HepG2 (cell line): ENCODE data around the gene SNRPB2. TPM values are rescaled to one million over a fixed set of nuclear protein-coding genes. Genes with fewer than 3 reads are reported as not detected.

Experiments
- NONO ChIP-seq, 2 experiments: fragments of 450-650 bp in 1 of 2; sonication (generic) in 1 of 2; formaldehyde crosslinking in 1 of 2; IDR thresholded peaks in 1 of 2; conservative IDR thresholded peaks in 1 of 2; 2 replicates each; pipeline versions ENCODE4 v1.6.1 to v1.8.0; 2017 to 2022; ENCODE audit warnings: mild to moderate bottlenecking in 1 of 2, missing genetic modification reagents in 1 of 2, moderate library complexity in 1 of 2
- SALL1 ChIP-seq: sonication (generic); formaldehyde crosslinking; IDR thresholded peaks from 2 replicates; pipeline ENCODE4 v1.8.0; 2022; ENCODE audit warnings: mild to moderate bottlenecking, missing genetic modification reagents
- SIN3A ChIP-seq: IDR thresholded peaks from 2 replicates; pipeline ENCODE4 v1.6.1; 2011; ENCODE audit warnings: low read depth, mild to moderate bottlenecking, control low read depth, low read length, borderline replicate concordance
- SMAD3 ChIP-seq: sonication (generic); formaldehyde crosslinking; IDR thresholded peaks from 2 replicates; pipeline ENCODE4 v1.4.0; 2020; ENCODE audit warnings: missing genetic modification reagents
- SNRNP70 ChIP-seq: fragments of 200-400 bp; formaldehyde crosslinking; IDR thresholded peaks from 2 replicates; pipeline ENCODE4 v1.6.1; 2017; ENCODE audit warnings: mild to moderate bottlenecking, low read depth, low read length, moderate library complexity
- SOX13 ChIP-seq, 3 experiments: fragments of 450-650 bp in 1 of 3; sonication (generic) in 1 of 3; formaldehyde crosslinking in 1 of 3; IDR thresholded peaks in 2 of 3; conservative IDR thresholded peaks in 1 of 3; 2 replicates each; pipeline versions ENCODE4 v1.5.0 to v1.6.1; 2016 to 2020; ENCODE audit warnings: antibody characterized with exemption in 1 of 3, mild to moderate bottlenecking in 1 of 3, missing compliant biosample characterization in 1 of 3, missing genetic modification reagents in 1 of 3, moderate library complexity in 1 of 3
- SOX6 ChIP-seq, 2 experiments: fragments of 450-650 bp in 1 of 2; sonication (generic) in 1 of 2; formaldehyde crosslinking in 1 of 2; IDR thresholded peaks; 2 replicates each; pipeline versions ENCODE4 v1.4.0 to v1.6.1; 2017 to 2020; ENCODE audit warnings: antibody characterized with exemption in 1 of 2, mild to moderate bottlenecking in 1 of 2, missing genetic modification reagents in 1 of 2
- SP140L ChIP-seq: sonication (generic); formaldehyde crosslinking; IDR thresholded peaks from 2 replicates; pipeline ENCODE4 v1.4.0; 2020; ENCODE audit warnings: missing genetic modification reagents, borderline replicate concordance
- TBX2 ChIP-seq: sonication (generic); formaldehyde crosslinking; IDR thresholded peaks from 2 replicates; pipeline ENCODE4 v1.5.0; 2020; ENCODE audit warnings: missing genetic modification reagents, mild to moderate bottlenecking, borderline replicate concordance
- THAP11 ChIP-seq: IDR thresholded peaks from 2 replicates; pipeline ENCODE4 v1.6.1; 2016; ENCODE audit warnings: missing biosample characterization, missing genetic modification reagents
- WIZ ChIP-seq: sonication (generic); formaldehyde crosslinking; IDR thresholded peaks from 2 replicates; pipeline ENCODE4 v1.5.1; 2020; ENCODE audit warnings: mild to moderate bottlenecking, missing genetic modification reagents
- YEATS4 ChIP-seq: sonication (generic); formaldehyde crosslinking; IDR thresholded peaks from 2 replicates; pipeline ENCODE4 v1.4.0; 2020; ENCODE audit warnings: missing genetic modification reagents, borderline replicate concordance
- ZNF12 ChIP-seq: sonication (generic); formaldehyde crosslinking; IDR thresholded peaks from 2 replicates; pipeline ENCODE4 v1.5.0; 2020; ENCODE audit warnings: missing genetic modification reagents
- ZNF460 ChIP-seq: sonication (generic); formaldehyde crosslinking; IDR thresholded peaks from 2 replicates; pipeline ENCODE4 v1.5.1; 2020; ENCODE audit warnings: missing genetic modification reagents, mild to moderate bottlenecking, borderline replicate concordance
- ZNF563 ChIP-seq: sonication (generic); formaldehyde crosslinking; IDR thresholded peaks from 2 replicates; pipeline ENCODE4 v1.8.0; 2022; ENCODE audit warnings: mild to moderate bottlenecking, moderate library complexity, missing genetic modification reagents
- ZNF703 ChIP-seq: sonication (generic); formaldehyde crosslinking; IDR thresholded peaks from 2 replicates; pipeline ENCODE4 v1.5.1; 2020; ENCODE audit warnings: missing genetic modification reagents, mild to moderate bottlenecking, moderate library complexity, borderline replicate concordance
- ZNF766 ChIP-seq: sonication (generic); formaldehyde crosslinking; IDR thresholded peaks from 2 replicates; pipeline ENCODE4 v1.5.0; 2020; ENCODE audit warnings: missing genetic modification reagents, borderline replicate concordance
- ZNF850 ChIP-seq: sonication (generic); formaldehyde crosslinking; conservative IDR thresholded peaks from 2 replicates; pipeline ENCODE4 v1.9.0; 2021; ENCODE audit warnings: mild to moderate bottlenecking, missing genetic modification reagents
- polyA plus RNA-seq, 8 experiments: library from polyadenylated mRNA; depleted of rRNA in 3 of 8; stranded (reverse) in 7 of 8; unstranded in 1 of 8; fragments of >200 nt; fragmentation: Illumina TruSeq in 4 of 8; extraction: Trizol in 4 of 8; gene quantifications; 2 replicates each; pipeline versions ENCODE4 v1.2.1 to v1.2.3, GENCODE V29; 2011 to 2016; ENCODE audit warnings: low read depth in 4 of 8, missing spikeins in 1 of 8, mixed read lengths in 1 of 8; ENCODE audit not compliant: insufficient read depth in 1 of 8
- total RNA-seq, 5 experiments: library from RNA; depleted of rRNA; stranded (reverse); fragments of >200 nt; fragmentation: Illumina TruSeq; extraction: Trizol; gene quantifications; 2 replicates each; pipeline ENCODE4 v1.2.3, GENCODE V29; 2016; ENCODE audit warnings: low read depth in 1 of 5
- TF ChIP-seq, protein P1 (sequence below), 2 experiments: fragments of 450-650 bp in 1 of 2; sonication (generic) in 1 of 2; formaldehyde crosslinking in 1 of 2; IDR thresholded peaks; 2 replicates each; pipeline versions ENCODE4 v1.6.1 to v1.8.0; 2016 to 2022; ENCODE audit warnings: antibody characterized with exemption in 1 of 2, mild to moderate bottlenecking in 1 of 2, missing genetic modification reagents in 1 of 2
- TF ChIP-seq, protein P2 (sequence below): IDR thresholded peaks from 2 replicates; pipeline ENCODE4 v1.6.1; 2016; ENCODE audit warnings: low read depth, borderline replicate concordance

Gene SNRPB2
- total and polyA plus RNA-seq, 2 of the 13 experiments (the other 11 are each of a cell fraction or from before 2014, with no cell fraction given) = 107 to 204 TPM

DNA sequence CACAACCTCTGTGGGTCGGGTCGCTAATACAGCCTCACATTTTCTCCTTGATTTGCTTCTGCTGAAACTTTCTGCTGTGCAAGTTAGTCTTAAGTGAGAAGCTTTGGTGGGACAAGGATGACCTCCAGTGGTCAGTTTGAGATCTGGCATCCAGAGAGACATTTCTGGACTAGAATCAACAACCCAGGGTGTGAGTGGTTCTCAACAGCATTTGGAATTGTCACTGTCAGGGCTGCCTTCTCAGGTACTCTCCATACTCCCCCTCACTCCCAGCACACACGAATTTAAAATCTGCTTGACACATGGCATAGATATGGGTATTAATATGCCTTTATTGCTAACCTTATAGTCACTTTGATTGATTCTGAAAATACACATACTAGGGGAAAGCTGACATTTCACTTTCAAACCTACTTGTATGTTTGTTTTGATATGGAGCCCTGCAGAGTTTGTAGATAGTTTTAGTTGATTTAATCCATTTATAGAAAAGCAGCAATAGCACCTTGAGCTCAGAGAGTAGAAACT lies 31.5 kb downstream of the SNRPB2 start (continued):
- TF ChIP-seq SMAD3 (CRISPR knock-in tag) (peak; percentile 67; the same call in 1 of the 2 replicates), ZNF766 (CRISPR knock-in tag) (no peak), YEATS4 (CRISPR knock-in tag) (no peak), ZNF460 (no peak), THAP11 (0 out of 2 replicates have a peak, but pooled peaks have one; percentile 15), NONO (IDR thresholded peaks at IDR 0.05) (no peak), NONO (CRISPR knock-in tag; conservative IDR thresholded peaks at IDR 0.05) (no peak), SIN3A (no peak), SOX6 (IDR thresholded peaks at IDR 0.05) (no peak), SOX6 (CRISPR knock-in tag; IDR thresholded peaks at IDR 0.05) (peak; percentile 25; the same call in 1 of the 2 replicates), SALL1 (CRISPR knock-in tag) (no peak), WIZ (CRISPR knock-in tag) (no peak), SNRNP70 (no peak), ZNF703 (CRISPR knock-in tag) (no peak), SP140L (CRISPR knock-in tag) (no peak), SOX13 (IDR thresholded peaks at IDR 0.05) (no peak), SOX13 (CRISPR knock-in tag; conservative IDR thresholded peaks at IDR 0.05 in 1 of 2, IDR thresholded peaks at IDR 0.05 in 1 of 2) (0 out of 4 replicates have a peak, but pooled peaks of 1 of the 2 experiments have one; percentile 21), ZNF12 (CRISPR knock-in tag) (no peak), ZNF563 (no peak), TBX2 (no peak), ZNF850 (no peak)
- TF ChIP-seq, protein P1, sequence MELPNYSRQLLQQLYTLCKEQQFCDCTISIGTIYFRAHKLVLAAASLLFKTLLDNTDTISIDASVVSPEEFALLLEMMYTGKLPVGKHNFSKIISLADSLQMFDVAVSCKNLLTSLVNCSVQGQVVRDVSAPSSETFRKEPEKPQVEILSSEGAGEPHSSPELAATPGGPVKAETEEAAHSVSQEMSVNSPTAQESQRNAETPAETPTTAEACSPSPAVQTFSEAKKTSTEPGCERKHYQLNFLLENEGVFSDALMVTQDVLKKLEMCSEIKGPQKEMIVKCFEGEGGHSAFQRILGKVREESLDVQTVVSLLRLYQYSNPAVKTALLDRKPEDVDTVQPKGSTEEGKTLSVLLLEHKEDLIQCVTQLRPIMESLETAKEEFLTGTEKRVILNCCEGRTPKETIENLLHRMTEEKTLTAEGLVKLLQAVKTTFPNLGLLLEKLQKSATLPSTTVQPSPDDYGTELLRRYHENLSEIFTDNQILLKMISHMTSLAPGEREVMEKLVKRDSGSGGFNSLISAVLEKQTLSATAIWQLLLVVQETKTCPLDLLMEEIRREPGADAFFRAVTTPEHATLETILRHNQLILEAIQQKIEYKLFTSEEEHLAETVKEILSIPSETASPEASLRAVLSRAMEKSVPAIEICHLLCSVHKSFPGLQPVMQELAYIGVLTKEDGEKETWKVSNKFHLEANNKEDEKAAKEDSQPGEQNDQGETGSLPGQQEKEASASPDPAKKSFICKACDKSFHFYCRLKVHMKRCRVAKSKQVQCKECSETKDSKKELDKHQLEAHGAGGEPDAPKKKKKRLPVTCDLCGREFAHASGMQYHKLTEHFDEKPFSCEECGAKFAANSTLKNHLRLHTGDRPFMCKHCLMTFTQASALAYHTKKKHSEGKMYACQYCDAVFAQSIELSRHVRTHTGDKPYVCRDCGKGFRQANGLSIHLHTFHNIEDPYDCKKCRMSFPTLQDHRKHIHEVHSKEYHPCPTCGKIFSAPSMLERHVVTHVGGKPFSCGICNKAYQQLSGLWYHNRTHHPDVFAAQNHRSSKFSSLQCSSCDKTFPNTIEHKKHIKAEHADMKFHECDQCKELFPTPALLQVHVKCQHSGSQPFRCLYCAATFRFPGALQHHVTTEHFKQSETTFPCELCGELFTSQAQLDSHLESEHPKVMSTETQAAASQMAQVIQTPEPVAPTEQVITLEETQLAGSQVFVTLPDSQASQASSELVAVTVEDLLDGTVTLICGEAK (IDR thresholded peaks at IDR 0.05) = no peak
- TF ChIP-seq, protein P1 (CRISPR knock-in tag; IDR thresholded peaks at IDR 0.05) = no peak
- TF ChIP-seq, protein P2, sequence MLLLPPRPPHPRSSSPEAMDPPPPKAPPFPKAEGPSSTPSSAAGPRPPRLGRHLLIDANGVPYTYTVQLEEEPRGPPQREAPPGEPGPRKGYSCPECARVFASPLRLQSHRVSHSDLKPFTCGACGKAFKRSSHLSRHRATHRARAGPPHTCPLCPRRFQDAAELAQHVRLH (CRISPR knock-in tag) = 0 out of 2 replicates have a peak, but pooled peaks have one; percentile 50
